GM18498 (cell line): Measurements from ENCODE around the gene SV2B.
"Not testable (repeated sequence)": the region's sequence is repeated elsewhere in the genome, so short reads cannot be mapped to it uniquely, and the experiment has no call there.

Experiments
- ATAC-seq: cut with Tn5 transposase; IDR thresholded peaks from one replicate; pipeline ENCODE4 v1.9.1; 2021; ENCODE audit warnings: mild to moderate bottlenecking, moderate library complexity; ENCODE audit not compliant: unreplicated experiment

The SV2B gene, protein sequence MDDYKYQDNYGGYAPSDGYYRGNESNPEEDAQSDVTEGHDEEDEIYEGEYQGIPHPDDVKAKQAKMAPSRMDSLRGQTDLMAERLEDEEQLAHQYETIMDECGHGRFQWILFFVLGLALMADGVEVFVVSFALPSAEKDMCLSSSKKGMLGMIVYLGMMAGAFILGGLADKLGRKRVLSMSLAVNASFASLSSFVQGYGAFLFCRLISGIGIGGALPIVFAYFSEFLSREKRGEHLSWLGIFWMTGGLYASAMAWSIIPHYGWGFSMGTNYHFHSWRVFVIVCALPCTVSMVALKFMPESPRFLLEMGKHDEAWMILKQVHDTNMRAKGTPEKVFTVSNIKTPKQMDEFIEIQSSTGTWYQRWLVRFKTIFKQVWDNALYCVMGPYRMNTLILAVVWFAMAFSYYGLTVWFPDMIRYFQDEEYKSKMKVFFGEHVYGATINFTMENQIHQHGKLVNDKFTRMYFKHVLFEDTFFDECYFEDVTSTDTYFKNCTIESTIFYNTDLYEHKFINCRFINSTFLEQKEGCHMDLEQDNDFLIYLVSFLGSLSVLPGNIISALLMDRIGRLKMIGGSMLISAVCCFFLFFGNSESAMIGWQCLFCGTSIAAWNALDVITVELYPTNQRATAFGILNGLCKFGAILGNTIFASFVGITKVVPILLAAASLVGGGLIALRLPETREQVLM

DNA sequence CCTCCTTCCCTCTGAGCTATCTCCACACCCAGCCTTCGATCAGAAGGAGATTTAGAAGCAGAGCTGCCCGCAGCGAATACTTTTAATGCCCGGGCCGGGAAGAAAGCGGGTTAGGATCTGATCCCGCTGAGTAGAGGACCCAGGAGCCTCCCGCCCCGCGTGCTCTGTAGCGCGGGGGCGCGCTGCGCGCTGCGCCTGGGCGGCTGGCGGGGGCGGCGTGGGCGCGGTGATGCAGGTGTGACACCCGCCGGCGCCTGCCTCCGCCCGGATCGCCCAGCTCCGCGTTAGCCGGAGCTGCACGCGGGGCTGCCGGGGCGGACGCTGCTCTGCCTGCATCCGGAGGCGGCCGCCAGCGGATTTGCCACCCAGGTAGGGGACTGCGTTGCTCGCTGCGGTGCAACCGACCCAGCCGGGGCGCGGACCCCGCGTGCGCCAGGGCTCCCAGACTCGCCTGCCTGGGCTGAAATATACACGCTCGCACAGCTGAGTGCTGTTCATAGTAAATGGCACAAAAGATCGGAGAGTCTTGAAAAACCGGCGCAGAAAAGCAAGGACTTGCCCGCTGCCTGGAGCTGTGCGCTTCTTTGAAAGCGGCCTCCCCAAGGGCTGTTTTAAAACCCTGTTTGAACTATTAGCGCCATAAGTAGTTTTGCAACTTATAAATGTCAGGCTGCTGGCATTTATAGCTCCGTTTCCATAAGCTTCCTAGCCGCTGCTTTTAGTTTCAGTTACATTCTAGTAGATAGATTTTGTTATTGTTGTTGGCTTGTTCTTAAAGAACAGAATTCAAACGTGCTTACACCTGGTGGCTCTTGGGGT lies at the start of gene SV2B:
TSS of gene SV2B (plus strand) at position 263 of the 819 bp plus-strand sequence. CDS start 126,007 bp downstream, outside the sequence.
- ATAC-seq, result peak; percentile 71

DNA sequence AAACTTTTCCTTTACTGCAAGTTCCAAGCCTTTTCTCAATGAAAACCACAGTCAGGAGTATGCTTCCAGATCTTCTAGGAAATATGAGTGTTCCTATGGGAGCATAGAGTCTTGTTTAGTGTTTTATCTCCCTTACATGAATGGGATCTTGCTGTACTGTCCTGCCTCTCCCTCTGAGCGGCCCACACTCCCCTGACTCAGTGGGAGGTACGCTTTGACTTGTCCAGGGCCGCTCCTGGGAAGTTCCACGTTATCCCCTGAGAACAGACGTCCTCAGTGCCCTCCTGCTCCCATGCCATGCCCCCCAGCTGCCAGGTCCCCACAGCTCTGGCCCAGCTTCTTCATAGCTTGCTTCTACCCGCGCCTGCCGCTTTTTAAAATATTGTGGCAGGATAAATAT lies 48.8 kb upstream of the SV2B start:
- no peak for ATAC-seq

DNA sequence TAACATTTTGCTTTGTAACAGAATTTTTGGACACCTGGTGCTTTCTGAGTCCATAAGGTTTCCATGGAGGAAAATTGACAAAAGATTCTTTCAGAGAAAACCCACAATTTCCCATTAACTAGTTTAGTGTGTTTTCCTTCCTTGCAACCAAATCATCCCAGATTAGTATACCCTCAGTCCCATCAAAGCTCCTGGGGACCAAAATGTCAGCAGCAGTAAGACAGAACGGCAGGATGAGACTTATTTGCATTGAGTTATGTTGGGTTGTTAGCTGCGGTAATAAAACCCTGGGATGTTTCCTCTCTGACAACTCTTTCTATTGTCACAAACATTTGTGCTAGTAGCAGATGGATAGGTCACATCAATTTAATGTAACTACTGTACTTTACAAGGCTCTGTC lies 45.2 kb upstream of the SV2B start:
- ATAC-seq, result no peak

DNA sequence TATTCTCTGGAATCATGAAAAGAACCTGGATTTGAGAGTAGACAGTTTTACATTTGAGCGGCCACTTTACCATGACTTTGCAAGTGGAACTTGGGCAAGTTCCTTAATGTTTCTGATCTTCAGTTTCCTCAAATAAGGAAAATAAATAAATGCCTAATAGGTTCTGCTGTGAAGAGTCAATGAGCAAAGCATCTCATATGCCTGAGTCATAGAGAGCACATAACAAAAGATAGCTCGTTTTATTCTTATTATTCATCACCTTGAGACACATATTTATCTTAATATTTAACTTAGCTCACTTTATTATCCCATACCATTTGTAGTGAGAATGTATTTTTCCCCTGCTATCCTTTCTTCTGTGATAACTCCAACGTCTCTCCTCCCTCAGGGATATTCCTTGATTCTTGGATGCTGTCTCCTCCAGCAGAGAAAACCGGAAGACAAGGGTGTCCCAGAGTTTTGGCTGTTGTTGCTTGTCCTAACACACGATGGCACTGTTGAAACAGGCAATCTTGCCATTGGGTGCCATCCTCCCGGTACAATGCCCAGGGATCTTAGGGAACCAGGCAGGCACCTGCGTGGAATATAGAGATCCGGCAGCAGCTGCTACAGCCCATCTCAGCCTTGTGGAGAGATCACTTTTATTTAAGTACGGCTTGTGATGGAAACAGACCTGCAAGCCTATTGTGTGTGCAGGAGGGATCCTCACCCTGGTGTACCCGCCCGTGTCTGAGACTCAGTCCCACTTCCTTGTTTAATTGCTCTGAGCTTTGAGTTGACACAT lies 44.3 kb upstream of the SV2B start:
- peak; percentile 57 for ATAC-seq

DNA sequence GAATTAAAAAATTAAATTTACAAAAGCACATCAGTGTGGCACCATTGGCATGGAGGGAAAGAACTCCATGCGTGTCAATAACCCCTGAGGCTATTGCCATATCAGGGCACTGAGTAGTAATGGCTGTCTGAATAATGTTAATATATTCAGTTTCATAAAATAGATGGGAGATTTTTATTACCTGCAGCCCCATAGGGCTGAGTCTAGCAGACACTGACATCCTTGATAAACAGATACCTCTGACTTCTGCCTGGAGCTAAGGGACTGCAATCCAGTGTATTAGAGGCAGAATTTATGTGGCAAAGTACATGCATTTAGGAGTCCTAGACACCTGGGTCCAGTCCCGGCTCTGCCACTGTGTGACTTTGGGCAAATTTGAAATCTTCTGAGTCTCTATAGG lies 38.8 kb upstream of the SV2B start:
- no peak for ATAC-seq

DNA sequence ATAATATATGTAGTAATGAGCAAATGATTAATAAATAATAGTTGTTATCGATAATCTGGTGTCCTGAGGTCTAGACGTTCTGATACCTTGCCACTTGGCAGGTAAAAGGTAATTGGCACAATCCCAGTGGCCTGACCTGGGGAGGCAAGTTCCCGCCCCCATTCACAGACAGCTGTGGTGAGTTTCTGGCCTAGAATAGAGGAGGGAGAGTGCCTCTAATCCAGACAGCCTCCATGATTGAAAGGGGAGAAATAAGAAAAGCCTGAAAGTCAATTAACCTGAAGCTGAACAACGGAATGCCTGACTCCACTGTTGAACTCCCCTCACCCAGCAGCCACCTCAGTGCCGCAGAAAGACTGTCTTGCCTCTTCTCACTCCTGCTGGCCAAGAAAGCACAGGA lies 38.1 kb upstream of the SV2B start:
- ATAC-seq, result no peak

DNA sequence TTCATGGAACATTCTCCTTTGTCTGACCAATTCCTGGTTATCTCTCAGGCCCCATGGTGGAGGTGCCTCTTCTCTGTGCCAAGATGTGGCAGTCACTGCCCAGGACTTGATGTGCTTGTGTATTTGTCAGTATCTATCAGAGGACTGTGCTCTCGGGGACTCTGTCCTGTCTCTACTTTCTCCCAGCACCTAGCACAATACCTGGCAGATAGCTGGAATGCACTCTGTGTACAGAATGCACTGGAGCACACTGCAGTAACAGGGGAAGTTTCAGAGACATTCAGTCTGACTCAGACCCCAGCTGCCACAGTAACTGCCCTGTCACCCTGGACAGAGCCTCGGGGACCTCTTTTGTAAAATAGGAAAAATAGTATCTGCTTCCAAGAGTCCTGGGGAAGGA lies 34.6 kb upstream of the SV2B start:
- no peak for ATAC-seq

DNA sequence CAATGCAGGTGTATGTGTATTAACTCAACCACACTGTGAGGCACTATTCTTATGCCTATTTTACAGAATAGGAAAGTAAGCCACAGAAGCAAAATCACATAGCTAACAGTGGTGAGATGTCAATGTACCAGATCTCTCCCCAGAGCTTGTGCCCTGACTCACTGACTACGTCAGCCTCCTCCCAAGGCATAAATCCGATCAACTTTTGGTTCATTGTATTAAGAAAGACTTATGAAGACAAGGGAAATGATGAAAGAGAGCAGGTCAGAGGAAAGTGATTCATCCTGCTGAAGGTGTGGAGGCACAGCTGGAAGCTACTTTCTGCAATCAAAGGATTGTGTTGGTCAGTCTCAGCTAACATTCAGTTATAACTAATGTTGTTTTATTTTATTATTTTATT lies 33.0 kb upstream of the SV2B start:
- no peak for ATAC-seq

DNA sequence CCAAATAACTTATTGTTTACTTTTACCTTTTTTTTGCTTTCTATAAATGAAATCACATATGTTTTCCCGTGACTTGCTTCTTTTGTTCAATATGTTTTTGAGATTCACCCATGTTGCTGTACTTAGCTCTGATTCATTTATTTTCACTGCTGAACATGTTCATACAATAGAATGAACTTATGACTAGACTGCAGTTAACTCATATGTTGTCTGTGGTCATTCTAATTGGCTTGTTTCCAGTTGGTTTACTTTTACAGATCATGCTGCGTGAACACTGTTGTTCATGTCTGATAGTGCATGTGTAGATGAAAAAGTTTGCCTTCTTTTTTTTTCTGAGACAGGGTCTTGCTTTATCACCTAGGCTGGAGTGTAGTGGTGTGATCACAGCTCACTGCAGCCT lies 31.6 kb upstream of the SV2B start:
- no peak for ATAC-seq

DNA sequence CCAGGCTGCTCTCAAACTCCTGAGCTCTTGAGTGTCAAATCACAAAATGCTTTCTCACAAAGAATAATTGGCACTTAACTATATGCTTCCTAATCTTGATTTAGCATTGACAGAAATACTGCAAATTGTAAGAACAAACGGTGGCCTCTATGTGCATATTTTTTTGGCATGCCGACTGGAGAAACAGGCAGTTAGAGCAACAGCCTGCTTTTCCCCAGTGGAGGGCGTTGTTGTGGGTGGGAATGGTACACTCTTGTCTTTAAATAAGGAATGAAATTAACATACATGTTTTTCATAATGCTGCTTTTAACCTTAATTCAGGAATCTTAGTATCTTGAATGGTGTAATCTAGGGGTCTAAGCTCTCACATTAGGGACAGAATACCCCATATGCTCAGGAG lies 31.1 kb upstream of the SV2B start:
- no peak for ATAC-seq

DNA sequence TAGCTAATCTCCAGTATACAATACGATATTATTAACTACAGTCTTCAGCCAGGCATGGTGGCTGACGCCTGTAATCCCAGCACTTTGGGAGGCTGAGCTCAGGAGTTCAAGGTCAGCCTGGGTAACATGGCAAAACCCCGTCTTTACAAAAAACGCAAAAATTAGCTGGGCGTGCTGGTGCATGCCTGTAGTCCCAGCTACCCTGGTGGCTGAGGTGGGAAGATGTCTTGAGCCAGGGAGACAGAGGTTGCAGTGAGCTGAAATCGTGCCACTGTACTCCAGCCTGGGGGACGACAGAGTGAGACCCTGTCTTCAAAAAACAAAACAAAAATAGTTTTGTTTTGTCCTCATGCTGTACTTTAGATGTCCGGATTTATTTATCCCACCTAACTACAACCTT lies 29.2 kb upstream of the SV2B start:
- ATAC-seq, result no peak

DNA sequence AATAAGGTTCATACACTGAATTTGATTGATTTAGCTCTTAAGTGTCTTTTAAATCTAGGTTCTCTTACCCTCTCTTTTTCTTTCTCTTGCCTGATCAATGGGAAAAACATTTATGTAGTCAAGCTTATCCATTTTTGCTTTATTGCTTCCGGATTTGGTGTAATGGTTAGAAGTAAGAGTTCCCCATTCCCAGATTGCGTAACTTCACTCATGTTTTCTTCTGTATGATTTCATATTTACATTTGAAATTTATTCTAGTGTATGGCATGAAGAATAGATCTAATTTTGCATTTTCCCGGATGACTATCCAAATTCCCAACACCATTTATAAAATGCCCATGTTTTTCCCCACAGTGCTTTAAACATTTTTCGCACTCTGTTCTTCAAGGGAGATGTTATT lies 27.9 kb upstream of the SV2B start:
- no peak for ATAC-seq

DNA sequence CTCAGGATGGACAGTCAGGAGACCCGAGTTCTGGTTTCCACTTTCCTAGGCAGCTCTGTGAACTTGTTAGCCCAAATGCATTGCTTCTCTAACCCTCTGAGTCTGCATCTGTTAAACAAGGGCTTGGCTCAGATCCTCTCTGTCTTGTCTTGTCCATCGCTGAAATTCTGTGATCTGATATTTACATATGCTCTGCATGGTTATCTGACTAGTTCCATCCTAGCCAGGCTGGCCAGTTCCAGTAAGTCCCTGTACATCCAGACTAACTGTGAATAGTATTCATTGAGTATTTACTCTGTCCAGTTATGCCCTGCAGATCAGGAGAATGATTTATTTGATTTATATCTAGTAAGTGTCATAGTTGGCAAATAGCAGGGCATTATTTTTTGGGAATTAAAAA lies 27.0 kb upstream of the SV2B start:
- ATAC-seq, result no peak

DNA sequence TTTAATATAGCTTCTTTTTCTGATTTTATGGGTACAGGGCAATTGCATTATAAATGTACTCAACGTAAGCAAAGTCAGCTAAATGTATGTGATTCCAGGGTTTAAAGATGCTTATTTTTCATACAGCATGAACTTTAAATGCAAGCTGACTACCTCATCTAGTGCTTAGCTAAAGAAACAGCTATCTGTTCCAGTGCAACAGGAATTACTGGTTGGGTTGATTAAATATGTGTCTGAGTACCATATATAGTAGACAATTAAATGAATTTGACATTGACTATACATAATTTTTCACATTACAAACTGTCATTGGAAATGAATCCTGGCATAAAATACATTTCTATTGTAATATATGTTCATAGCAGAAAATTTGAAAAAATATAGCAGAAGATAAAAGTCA lies 26.3 kb upstream of the SV2B start:
- no peak for ATAC-seq

DNA sequence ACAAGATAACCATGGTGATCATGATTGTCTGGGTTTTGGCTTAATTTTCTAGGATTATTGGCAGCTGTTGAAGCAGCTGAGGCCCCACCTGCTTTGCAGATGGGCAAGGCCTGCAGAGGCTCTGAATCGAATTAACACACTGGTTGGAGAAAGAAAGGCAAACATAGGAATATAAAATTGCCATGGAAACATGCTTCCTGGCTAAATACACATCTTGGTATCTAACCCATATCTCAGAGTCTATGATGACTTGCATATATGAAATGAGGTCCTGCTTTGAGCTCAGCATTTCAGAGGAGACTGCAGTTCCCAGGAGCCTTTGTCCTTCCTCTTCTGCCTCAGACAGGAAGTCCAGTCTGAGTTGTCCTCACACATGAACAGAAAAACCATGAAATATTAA lies 24.3 kb upstream of the SV2B start:
- ATAC-seq, result no peak

DNA sequence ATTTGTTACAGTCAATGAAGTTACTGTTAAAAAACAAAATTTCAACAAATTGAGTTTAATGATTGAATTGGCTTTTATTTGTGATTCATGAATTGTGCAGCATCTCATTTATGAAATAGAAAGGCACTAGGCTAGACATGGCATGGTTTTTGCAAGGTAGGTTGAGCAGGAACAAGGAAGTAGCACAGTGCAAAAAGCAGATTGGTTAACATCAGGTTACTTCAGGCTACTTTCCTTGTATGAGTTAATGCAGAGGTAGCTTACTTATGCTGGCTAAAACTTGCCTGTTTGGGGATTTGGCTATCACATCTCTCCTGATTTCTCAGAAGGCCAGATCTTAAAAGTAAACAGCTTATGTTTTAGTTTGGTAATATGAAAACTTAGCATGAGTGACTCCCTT lies 23.0 kb upstream of the SV2B start:
- ATAC-seq, result no peak

DNA sequence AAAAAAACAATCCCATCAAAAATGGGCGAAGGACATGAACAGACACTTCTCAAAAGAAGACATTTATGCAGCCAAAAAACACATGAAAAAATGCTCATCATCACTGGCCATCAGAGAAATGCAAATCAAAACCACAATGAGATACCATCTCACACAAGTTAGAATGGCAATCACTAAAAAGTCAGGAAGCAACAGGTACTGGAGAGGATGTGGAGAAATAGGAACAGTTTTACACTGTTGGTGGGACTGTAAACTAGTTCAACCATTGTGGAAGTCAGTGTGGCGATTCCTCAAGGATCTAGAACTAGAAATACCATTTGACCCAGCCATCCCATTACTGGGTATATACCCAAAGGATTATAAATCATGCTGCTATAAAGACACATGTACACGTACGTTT lies 6.2 kb upstream of the SV2B start:
- ATAC-seq, result not testable (repeated sequence)

DNA sequence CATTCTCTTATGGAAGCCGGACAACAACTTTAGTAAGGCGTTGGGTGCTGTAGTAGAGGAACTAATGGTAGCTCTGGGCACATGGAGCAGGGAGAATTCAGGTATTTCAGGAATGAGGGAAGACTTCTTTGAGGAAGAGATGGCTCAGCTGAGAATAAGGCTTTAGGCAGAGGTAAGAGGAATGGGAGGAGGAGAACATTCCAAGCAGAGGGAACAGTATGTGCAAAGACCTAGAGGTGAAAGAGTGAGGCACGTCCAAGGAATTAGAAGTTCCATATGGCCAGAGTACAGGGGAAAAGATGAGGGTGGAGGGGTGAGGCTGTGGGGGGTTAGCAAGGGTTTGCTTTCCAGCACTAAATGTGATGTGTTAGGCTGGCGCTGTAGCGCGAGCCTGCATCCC lies 1.6 kb upstream of the SV2B start:
- no peak for ATAC-seq

DNA sequence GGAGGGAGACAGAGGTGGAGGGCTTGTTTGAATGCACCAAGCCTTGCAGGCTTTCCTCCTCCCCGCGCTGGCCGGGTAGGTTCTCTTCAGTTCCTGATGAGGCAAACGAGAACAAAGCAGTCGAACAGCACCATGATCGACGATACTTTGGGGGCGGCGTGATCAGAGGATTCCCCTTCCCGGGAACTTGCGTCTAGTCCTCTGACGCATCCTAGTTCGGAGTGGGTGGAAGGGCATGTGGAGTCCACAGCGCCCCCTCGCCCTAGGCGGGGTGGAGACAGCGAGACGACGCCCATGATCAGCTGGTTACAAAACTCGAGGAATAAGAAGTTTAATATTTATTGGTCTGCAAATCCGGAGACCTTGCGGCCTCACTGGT lies 452 bp upstream of the SV2B start:
- ATAC-seq, result peak; percentile 24

DNA sequence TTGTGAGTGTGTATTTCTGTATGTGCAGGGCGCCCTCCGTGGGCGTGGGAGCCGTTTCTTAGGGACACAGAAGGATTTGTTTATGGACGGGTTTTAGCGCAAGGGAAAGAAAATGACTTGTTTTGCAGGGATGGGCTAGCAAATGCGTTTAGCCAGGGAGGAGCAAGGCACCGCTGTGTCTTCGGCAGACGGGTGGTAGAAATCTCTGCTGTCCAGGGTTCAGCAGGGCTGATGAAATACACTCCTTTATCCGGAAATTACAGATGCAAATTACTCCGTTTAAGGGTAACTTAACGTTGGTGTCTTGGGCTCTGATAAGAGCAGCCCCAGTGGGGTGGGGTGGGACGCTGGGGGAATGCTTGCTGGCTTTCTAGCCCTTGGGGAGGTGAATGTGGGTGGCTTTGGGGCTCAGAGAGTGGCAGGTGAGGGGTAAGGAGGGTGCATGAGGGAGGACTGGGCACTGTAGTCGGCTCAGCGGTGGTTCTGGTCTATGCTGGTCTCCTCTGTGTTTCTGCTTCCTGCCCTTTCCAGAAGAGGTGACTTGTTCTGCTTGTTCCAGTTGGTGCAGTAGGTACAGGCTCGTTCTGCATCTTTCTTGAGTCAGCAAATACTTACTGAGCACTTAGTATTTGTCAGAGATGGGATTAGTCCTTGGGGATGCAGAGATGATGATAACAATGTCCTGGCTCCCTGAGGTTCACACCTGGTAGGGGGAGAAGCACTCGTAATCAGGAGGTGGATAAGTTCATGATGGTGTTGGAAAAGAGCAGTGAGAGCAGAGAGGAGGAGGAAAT lies 954 bp downstream of the SV2B start:
- peak; percentile 9 for ATAC-seq
